Measurements from ENCODE around the gene SPATA21. TPM values are rescaled to one million over a fixed set of nuclear protein-coding genes. Genes with fewer than 3 reads are reported as not detected.
A peak's percentile ranks its signal among the peaks of the same experiment; 100 is the strongest.

SPATA21 gene
- polyA plus RNA-seq, 1 experiment = not detected

- POLR2A ChIA-PET = no interaction called here
These were observed 82.6 kb downstream of the SPATA21 start for GRCh38 chr1:16354619-16355018.

GRCh38 chr1:16352842-16353535 is 84.2 kb downstream of the SPATA21 start:
- H3K4me3 ChIP-seq (ENCODE audit: low read depth, low read length) = peak overlapping the region; percentile 26
- TF ChIP-seq, protein P1, sequence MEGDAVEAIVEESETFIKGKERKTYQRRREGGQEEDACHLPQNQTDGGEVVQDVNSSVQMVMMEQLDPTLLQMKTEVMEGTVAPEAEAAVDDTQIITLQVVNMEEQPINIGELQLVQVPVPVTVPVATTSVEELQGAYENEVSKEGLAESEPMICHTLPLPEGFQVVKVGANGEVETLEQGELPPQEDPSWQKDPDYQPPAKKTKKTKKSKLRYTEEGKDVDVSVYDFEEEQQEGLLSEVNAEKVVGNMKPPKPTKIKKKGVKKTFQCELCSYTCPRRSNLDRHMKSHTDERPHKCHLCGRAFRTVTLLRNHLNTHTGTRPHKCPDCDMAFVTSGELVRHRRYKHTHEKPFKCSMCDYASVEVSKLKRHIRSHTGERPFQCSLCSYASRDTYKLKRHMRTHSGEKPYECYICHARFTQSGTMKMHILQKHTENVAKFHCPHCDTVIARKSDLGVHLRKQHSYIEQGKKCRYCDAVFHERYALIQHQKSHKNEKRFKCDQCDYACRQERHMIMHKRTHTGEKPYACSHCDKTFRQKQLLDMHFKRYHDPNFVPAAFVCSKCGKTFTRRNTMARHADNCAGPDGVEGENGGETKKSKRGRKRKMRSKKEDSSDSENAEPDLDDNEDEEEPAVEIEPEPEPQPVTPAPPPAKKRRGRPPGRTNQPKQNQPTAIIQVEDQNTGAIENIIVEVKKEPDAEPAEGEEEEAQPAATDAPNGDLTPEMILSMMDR (IDR thresholded peaks at IDR 0.05; ENCODE audit: insufficient read depth, low read depth, low read length) = no peak
- no peaks in the 10 kb centered on the region for H3K27me3 ChIP-seq (ENCODE audit: control insufficient read depth, insufficient read depth, low read length)
- POLR2A ChIA-PET = no interaction called here
- no peaks in the 10 kb centered on the region for H3K36me3 ChIP-seq (ENCODE audit: control insufficient read depth, insufficient read depth, low read length)
- DNase-seq (ENCODE audit: low read depth) = no peak
- CTCF ChIA-PET = interaction anchor here (1.0 to 4.2 kb wide), 5 partner anchors 10 to 274 kb away, joined by 3 to 28 read pairs (median 5); no protein-coding TSS in a partner anchor

More at GRCh38 chr1:16354619-16355018, 82.6 kb downstream of the SPATA21 start:
- TF ChIP-seq, protein P1 (IDR thresholded peaks at IDR 0.05; ENCODE audit: insufficient read depth, low read depth, low read length) = no peak
- no peak for DNase-seq (ENCODE audit: low read depth)
- Histone ChIP-seq H3K36me3 (ENCODE audit: control insufficient read depth, insufficient read depth, low read length) (no peaks in the 10 kb centered on the region), H3K27me3 (ENCODE audit: control insufficient read depth, insufficient read depth, low read length) (no peaks in the 10 kb centered on the region), H3K4me3 (ENCODE audit: low read depth, low read length) (no peak overlapping the region)
- CTCF ChIA-PET = interaction anchor here (0.8 to 4.2 kb wide), 2 partner anchors 9 to 282 kb away, joined by 3 to 28 read pairs; no protein-coding TSS in a partner anchor

DNA sequence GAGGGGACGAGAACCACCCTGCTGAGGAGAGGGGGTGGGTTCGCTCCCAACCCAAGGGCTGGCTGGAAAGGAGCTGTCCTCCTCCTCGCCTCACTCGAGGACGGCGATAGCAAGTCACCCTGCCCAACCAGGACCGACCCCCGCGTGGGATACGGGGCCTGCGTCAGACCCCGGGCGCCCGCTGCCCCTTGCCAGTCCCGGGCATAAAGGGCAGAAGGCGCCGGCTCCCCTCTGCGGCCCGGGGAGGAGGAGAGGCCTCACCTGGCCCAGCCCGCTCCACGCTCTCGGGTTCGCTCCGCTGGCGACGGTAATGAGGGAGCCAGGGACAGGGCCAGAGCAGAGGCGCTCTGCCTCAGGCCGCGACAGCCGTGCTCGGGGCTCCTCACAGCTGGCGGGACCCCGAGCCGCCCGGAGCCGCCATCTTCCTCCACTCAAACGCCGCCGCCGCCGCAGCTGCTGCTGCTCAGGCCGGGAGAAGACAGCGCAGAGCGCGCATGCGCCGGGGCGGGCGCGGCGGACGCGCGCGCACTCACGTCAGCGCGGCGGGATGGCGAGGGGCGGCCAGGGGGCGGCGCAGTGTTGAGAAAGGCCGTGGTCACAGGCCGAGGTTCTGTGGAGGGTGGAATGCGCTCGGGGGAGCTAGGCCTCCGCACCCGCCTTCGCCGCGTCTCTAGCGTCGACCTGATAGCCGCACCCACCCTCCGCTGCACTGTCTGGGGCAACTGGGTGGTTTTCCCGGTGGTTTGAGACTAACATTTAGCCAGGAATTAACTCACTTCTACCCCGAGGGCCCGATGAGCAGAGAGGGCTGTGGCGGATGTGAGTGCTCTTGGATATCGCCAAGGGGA is 85.0 kb downstream of the SPATA21 start, which contains the start of gene FBXO42:
Gene FBXO42, minus strand, starts transcription at position 487 of the 848 bp plus-strand sequence. CDS start 37,062 bp downstream, outside the sequence.
- TF ChIP-seq, protein P1 (IDR thresholded peaks at IDR 0.05; ENCODE audit: insufficient read depth, low read depth, low read length) = peak; percentile 31; the same call in 1 of the 2 replicates
- Histone ChIP-seq H3K36me3 (ENCODE audit: control insufficient read depth, insufficient read depth, low read length) (no peaks in the 10 kb centered on the region), H3K27me3 (ENCODE audit: control insufficient read depth, insufficient read depth, low read length) (no peaks in the 10 kb centered on the region), H3K4me3 (ENCODE audit: low read depth, low read length) (peak within 1 kb of the TSS; percentile 81)
- peak; percentile 69 for DNase-seq (ENCODE audit: low read depth)
- ChIA-PET CTCF (interaction anchor here (0.7 to 4.2 kb wide), 6 partner anchors 11 to 273 kb away, joined by 3 to 28 read pairs (median 4); no protein-coding TSS in a partner anchor), POLR2A (no interaction called here)

GRCh38 chr1:16351456-16351993 is 85.7 kb downstream of the SPATA21 start:
- H3K36me3 ChIP-seq (ENCODE audit: control insufficient read depth, insufficient read depth, low read length) = no peaks in the 10 kb centered on the region
- ChIA-PET CTCF (interaction anchor here (0.7 to 4.2 kb wide), 5 partner anchors 12 to 273 kb away, joined by 3 to 28 read pairs (median 5); no protein-coding TSS in a partner anchor), POLR2A (no interaction called here)
- no peaks in the 10 kb centered on the region for H3K27me3 ChIP-seq (ENCODE audit: control insufficient read depth, insufficient read depth, low read length)
- DNase-seq (ENCODE audit: low read depth) = no peak
- TF ChIP-seq, protein P1 (IDR thresholded peaks at IDR 0.05; ENCODE audit: insufficient read depth, low read depth, low read length) = no peak
- peak overlapping the region; percentile 81 for H3K4me3 ChIP-seq (ENCODE audit: low read depth, low read length)

All from BJ (cell line).